Measurements from ENCODE around the gene STK32C.

STK32C gene

DNA sequence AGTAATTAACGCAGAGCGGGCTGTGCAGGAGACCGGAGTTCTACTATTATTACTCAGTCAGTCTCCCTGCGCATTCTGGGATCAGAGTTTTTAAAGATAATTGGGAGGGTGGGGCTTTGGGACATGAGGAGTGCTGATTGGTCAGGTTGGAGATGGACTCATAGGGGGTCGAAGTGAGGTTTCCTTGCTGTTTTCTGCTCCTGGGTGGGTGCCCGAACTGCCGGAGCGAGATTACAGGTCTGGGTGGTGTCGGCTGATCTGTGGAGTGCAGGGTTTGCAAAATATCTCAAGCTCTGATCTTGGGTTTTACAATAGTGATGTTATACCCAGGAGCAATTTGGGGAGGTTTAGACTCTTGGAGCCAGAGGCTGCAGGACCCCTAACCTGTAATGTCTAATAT is 20.4 kb upstream of the STK32C start:
- TF ChIP-seq, protein P1, sequence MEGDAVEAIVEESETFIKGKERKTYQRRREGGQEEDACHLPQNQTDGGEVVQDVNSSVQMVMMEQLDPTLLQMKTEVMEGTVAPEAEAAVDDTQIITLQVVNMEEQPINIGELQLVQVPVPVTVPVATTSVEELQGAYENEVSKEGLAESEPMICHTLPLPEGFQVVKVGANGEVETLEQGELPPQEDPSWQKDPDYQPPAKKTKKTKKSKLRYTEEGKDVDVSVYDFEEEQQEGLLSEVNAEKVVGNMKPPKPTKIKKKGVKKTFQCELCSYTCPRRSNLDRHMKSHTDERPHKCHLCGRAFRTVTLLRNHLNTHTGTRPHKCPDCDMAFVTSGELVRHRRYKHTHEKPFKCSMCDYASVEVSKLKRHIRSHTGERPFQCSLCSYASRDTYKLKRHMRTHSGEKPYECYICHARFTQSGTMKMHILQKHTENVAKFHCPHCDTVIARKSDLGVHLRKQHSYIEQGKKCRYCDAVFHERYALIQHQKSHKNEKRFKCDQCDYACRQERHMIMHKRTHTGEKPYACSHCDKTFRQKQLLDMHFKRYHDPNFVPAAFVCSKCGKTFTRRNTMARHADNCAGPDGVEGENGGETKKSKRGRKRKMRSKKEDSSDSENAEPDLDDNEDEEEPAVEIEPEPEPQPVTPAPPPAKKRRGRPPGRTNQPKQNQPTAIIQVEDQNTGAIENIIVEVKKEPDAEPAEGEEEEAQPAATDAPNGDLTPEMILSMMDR (IDR thresholded peaks at IDR 0.05; ENCODE audit: insufficient read depth, low read length, poor library complexity, severe bottlenecking) = no peak

DNA sequence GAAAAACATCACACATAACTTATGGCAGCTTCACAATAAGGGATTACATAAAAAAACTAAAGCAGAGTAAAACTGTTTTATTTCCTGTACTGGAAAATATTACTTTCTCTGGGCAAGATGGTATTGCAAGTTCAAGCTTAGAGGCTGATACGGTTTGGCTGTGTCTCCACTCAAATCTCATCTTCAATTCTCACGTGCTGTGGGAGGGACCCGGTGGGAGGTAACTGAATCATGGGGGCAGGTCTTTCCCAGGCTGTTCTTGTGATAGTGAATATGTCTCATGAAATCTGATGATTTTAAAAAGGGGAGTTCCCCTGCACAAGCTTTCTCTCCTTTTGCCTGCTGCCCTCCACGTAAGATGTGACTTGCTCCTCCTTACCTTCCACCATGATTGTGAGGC is 19.2 kb upstream of the STK32C start:
- Histone ChIP-seq H3K36me3 (ENCODE audit: control insufficient read depth, insufficient read depth, low read length) (no peaks in the 10 kb centered on the region), H3K27me3 (replicated peaks; ENCODE audit: control insufficient read depth, insufficient read depth, low read length) (no peaks in the 10 kb centered on the region), H3K4me3 (replicated peaks; ENCODE audit: low read depth, low read length) (no peak overlapping the region)
- TF ChIP-seq, protein P1 (IDR thresholded peaks at IDR 0.05; ENCODE audit: insufficient read depth, low read length, poor library complexity, severe bottlenecking) = no peak
- no peak for DNase-seq (ENCODE audit: extremely low read depth, insufficient read length)

More for the DNA sequence above, 20.4 kb upstream of the STK32C start:
- Histone ChIP-seq H3K4me3 (replicated peaks; ENCODE audit: low read depth, low read length) (no peak overlapping the region), H3K36me3 (ENCODE audit: control insufficient read depth, insufficient read depth, low read length) (no peaks in the 10 kb centered on the region), H3K27me3 (replicated peaks; ENCODE audit: control insufficient read depth, insufficient read depth, low read length) (no peaks in the 10 kb centered on the region)
- DNase-seq (ENCODE audit: extremely low read depth, insufficient read length) = no peak

DNA sequence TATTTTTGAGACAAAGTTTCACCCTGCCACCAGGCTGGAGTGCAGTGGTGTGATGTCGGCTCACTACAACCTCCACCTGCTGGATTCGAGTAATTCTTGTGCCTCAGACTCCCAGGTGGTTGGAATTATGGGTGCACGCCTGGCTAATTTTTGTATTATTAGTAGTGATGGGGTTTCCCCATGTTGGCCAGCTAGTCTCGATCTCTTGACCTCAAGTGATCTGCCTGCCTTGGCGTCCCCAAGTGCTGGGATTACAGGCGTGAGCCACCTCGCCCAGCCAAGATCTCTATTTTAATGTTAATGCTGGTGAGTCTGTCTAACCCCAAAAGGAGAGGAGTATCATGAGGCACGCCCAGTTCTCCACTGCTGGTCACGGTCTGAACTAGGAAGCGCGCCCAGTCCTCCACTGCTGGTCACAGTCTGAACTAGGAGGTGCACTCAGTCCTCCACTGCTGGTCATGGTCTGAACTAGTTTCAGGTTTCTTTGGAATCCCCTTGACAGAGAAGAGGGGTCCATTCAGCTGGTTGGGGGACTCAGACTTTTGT is 18.7 kb upstream of the STK32C start:
- DNase-seq (ENCODE audit: extremely low read depth, insufficient read length) = no peak
- Histone ChIP-seq H3K36me3 (ENCODE audit: control insufficient read depth, insufficient read depth, low read length) (no peaks in the 10 kb centered on the region), H3K27me3 (replicated peaks; ENCODE audit: control insufficient read depth, insufficient read depth, low read length) (no peaks in the 10 kb centered on the region), H3K4me3 (replicated peaks; ENCODE audit: low read depth, low read length) (no peak overlapping the region)
- TF ChIP-seq, protein P1 (IDR thresholded peaks at IDR 0.05; ENCODE audit: insufficient read depth, low read length, poor library complexity, severe bottlenecking) = no peak

DNA sequence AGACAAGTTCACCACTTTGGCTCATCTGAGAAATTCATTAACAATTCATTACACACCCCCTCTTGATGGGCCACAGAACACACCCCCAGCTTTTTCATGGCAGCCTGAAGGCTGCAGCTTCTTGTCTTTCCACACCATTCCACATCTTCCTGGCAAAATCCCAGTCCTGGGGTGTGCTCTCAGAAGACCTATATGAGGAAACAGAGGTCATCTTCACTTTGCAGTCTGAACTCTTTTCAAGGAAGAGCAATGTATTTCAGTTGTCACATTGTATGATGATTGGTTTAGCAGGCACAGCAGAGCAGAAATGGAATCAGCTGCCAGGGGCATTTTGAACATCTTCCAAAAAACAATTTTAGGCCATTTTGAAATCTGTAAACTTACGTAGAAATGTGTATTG is 16.4 kb upstream of the STK32C start:
- DNase-seq (ENCODE audit: extremely low read depth, insufficient read length) = no peak
- Histone ChIP-seq H3K27me3 (replicated peaks; ENCODE audit: control insufficient read depth, insufficient read depth, low read length) (no peaks in the 10 kb centered on the region), H3K4me3 (replicated peaks; ENCODE audit: low read depth, low read length) (no peak overlapping the region), H3K36me3 (ENCODE audit: control insufficient read depth, insufficient read depth, low read length) (no peaks in the 10 kb centered on the region)
- TF ChIP-seq, protein P1 (IDR thresholded peaks at IDR 0.05; ENCODE audit: insufficient read depth, low read length, poor library complexity, severe bottlenecking) = no peak

DNA sequence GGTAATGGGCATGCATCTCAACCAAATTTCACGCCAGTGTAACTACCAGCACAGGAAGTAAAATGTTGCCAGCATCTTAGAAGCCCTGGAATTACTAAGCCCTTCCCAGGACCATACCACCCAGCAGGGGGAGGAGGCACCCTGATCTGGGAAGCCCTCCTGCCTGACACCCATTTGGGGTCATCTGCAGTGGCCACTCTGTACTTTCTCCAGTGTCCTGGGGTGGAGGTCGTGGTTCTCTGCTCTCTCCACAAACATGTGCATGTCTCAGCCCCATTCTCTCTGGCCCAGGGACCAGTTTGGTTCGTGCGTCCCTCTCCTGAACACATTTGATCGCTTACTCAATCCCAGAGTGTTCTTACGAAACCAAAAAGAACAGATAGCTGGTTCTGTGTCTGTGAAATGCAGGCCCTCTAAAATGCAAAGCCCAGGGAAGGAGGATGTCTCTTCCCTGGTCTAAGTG is 14.9 kb upstream of the STK32C start:
- DNase-seq (ENCODE audit: extremely low read depth, insufficient read length) = no peak
- TF ChIP-seq, protein P1 (IDR thresholded peaks at IDR 0.05; ENCODE audit: insufficient read depth, low read length, poor library complexity, severe bottlenecking) = no peak
- Histone ChIP-seq H3K4me3 (replicated peaks; ENCODE audit: low read depth, low read length) (no peak overlapping the region), H3K36me3 (ENCODE audit: control insufficient read depth, insufficient read depth, low read length) (no peaks in the 10 kb centered on the region), H3K27me3 (replicated peaks; ENCODE audit: control insufficient read depth, insufficient read depth, low read length) (no peaks in the 10 kb centered on the region)

DNA sequence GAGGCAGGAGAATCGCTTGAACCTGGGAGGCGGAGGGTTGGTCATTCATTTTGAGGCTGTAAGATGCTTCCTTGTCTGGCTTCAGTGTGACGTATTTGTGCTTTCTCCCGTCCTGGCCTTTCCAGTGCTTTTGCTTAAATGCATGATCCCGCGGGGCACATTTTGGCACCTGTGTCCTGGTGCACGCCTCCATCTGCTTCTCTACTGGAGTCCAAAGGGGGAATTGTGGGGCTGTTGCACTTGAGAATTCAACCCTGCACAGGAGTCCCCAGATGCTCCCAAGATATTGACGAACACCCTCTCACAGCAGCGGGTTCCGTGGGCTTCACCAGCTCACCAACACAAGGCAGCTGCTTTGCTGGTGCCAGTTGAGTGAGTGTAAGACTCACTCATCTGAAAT is 14.0 kb upstream of the STK32C start:
- no peaks in the 10 kb centered on the region for H3K27me3 ChIP-seq (replicated peaks; ENCODE audit: control insufficient read depth, insufficient read depth, low read length)
- no peak overlapping the region for H3K4me3 ChIP-seq (replicated peaks; ENCODE audit: low read depth, low read length)
- no peaks in the 10 kb centered on the region for H3K36me3 ChIP-seq (ENCODE audit: control insufficient read depth, insufficient read depth, low read length)
- no peak for DNase-seq (ENCODE audit: extremely low read depth, insufficient read length)
- TF ChIP-seq, protein P1 (IDR thresholded peaks at IDR 0.05; ENCODE audit: insufficient read depth, low read length, poor library complexity, severe bottlenecking) = no peak
